Glutamatergic neuron (in vitro differentiated cells): ENCODE results near the gene DNAI4. TPM values are rescaled to one million over a fixed set of nuclear protein-coding genes. Genes with fewer than 3 reads are reported as not detected.

ENCODE experiments used
- DNase-seq: peaks from one replicate; pipeline ENCODE4 v3.0.0; 2022
- H3K27ac Mint-ChIP-seq: one replicate; pipeline ENCODE4 v1.8.0; 2020; ENCODE audit warnings: mild to moderate bottlenecking, mixed read lengths, inconsistent platforms; ENCODE audit not compliant: unreplicated experiment
- H3K27me3 Mint-ChIP-seq: one replicate; pipeline ENCODE4 v1.8.0; 2020; ENCODE audit warnings: mild to moderate bottlenecking, moderate library complexity, mixed read lengths, inconsistent platforms; ENCODE audit not compliant: unreplicated experiment
- H3K36me3 Mint-ChIP-seq: one replicate; pipeline ENCODE4 v1.8.0; 2020; ENCODE audit warnings: mild to moderate bottlenecking, mixed read lengths, inconsistent platforms; ENCODE audit not compliant: unreplicated experiment
- H3K4me1 Mint-ChIP-seq: one replicate; pipeline ENCODE4 v1.8.0; 2020; ENCODE audit warnings: mild to moderate bottlenecking, low read depth, mixed read lengths, inconsistent platforms; ENCODE audit not compliant: unreplicated experiment
- H3K4me3 Mint-ChIP-seq: one replicate; pipeline ENCODE4 v1.8.0; 2020; ENCODE audit warnings: mild to moderate bottlenecking, mixed read lengths, inconsistent platforms; ENCODE audit not compliant: unreplicated experiment
- H3K9me3 Mint-ChIP-seq: one replicate; pipeline ENCODE4 v1.8.0; 2020; ENCODE audit warnings: mild to moderate bottlenecking, moderate library complexity, mixed read lengths, inconsistent platforms; ENCODE audit not compliant: unreplicated experiment
- total RNA-seq: library from RNA; stranded (reverse); fragmentation: NEBNext Ultra II Directional; extraction: Animal tissue kit (Norgen Biotek cat#: 25700); gene quantifications from one replicate; pipeline ENCODE4 v1.2.1, GENCODE V29; 2021; ENCODE audit not compliant: unreplicated experiment
- TF ChIP-seq, protein P1 (sequence below): fragments of 200-600 bp; sonication (generic); IDR thresholded peaks from one replicate; pipeline ENCODE4 v1.5.0; 2021; ENCODE audit not compliant: partially characterized antibody, unreplicated experiment

The DNAI4 gene
- total RNA-seq, 1 donor from 2014 or later: 0.78 TPM

DNA sequence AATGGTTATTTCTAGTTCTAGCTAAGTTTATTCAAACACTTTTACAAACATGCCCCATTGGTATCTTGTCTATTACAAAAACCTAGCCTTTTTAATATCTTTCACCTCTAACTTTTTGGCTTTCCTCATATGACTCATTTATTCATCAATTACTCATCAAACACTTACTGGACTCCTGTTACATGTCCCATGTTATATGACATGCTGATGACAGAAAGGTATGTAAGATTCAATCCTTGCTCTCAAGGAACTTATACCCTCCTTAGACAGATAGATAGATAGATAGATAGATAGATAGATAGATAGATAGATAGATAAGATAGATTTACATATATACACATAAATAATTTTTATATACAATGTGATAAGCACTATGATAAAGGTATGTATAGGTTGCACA lies 89.7 kb downstream of the DNAI4 start:
- Mint-ChIP-seq H3K36me3 (no peaks in the 10 kb centered on the region), H3K9me3 (no peaks in the 10 kb centered on the region), H3K4me3 (no peak overlapping the region), H3K27me3 (no peaks in the 10 kb centered on the region), H3K4me1 (no peaks in the 10 kb centered on the region), H3K27ac (no peak overlapping the region)
- DNase-seq: no peak
- TF ChIP-seq, protein P1, sequence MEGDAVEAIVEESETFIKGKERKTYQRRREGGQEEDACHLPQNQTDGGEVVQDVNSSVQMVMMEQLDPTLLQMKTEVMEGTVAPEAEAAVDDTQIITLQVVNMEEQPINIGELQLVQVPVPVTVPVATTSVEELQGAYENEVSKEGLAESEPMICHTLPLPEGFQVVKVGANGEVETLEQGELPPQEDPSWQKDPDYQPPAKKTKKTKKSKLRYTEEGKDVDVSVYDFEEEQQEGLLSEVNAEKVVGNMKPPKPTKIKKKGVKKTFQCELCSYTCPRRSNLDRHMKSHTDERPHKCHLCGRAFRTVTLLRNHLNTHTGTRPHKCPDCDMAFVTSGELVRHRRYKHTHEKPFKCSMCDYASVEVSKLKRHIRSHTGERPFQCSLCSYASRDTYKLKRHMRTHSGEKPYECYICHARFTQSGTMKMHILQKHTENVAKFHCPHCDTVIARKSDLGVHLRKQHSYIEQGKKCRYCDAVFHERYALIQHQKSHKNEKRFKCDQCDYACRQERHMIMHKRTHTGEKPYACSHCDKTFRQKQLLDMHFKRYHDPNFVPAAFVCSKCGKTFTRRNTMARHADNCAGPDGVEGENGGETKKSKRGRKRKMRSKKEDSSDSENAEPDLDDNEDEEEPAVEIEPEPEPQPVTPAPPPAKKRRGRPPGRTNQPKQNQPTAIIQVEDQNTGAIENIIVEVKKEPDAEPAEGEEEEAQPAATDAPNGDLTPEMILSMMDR: no peak

DNA sequence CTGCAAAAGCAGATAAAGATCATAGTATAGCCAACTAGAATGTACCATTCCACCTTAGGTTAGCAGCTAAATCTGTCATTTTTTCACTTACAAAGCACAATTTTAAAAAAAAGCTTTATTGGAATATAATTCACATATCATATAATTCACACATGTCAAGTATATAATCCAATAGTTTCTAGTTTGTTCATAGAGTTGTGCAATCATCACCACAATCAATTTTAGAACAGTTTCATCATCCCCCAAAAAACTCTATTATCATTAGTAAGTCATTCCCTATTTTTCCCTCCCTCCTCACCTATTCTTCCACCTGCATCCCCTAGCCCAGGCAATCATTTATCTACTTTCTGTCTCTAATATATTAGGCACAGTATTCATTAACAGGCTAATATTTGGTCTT lies 91.5 kb downstream of the DNAI4 start:
- DNase-seq: no peak
- Mint-ChIP-seq H3K27me3 (no peaks in the 10 kb centered on the region), H3K4me3 (no peak overlapping the region), H3K4me1 (no peaks in the 10 kb centered on the region), H3K27ac (no peak overlapping the region), H3K36me3 (no peaks in the 10 kb centered on the region), H3K9me3 (no peaks in the 10 kb centered on the region)
- TF ChIP-seq, protein P1: no peak

DNA sequence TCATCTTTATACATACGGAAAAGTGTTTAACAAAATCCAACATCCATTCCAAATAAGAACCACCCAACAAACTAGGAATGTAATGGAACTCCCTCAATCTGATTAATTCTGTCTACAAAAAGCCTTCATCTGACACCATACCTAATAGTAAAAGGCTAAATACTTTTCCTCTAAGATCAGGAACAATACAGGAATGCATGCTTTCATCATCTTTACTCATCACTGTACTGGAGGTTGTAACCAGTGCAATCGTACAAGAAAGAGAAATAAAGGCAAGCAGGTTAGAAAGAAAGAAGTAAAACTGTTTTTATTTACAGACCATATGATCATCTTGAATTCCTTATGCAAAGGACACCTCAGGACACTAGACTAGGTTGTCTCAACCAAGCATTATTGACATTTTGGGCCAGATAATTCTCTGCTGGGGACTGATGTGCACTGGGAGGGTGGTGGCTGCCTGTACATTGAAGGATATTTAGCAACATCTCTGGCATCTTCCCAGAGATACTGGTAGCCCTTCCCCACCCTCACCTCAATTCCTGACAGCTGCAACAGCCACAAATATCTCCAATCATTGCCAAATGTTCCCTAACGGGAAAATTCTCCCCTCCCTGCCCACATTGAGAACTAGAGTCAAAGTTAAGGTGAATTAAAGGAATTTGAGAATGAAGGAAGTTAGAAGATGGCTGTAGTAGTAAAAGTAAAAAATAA lies 93.0 kb downstream of the DNAI4 start:
- Mint-ChIP-seq H3K27me3 (no peaks in the 10 kb centered on the region), H3K36me3 (no peaks in the 10 kb centered on the region), H3K9me3 (no peaks in the 10 kb centered on the region), H3K4me3 (no peak overlapping the region), H3K4me1 (no peaks in the 10 kb centered on the region), H3K27ac (no peak overlapping the region)
- TF ChIP-seq, protein P1: no peak
- DNase-seq: no peak

DNA sequence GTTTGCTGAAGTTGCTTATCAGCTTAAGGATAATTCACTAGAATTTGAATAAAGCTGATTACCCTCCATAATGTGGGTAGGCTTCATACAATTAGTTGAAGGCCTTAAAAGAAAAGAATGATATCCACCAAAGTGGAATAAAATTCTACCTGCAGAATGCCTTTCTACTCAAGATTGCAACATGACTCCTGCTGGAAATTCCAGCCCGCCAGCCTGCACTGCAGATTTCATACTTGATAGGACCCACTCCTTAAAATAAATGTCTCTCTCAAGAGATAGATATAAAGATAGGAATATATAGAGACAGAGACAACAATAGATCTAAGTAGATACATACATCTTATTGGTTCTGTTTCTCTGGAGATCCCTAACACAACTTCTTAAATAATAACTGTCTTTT lies 99.9 kb downstream of the DNAI4 start:
- H3K4me3 Mint-ChIP-seq: no peak overlapping the region
- H3K36me3 Mint-ChIP-seq: no peaks in the 10 kb centered on the region
- DNase-seq: no peak
- H3K27ac Mint-ChIP-seq: no peak overlapping the region
- H3K4me1 Mint-ChIP-seq: no peaks in the 10 kb centered on the region
- H3K27me3 Mint-ChIP-seq: no peaks in the 10 kb centered on the region
- TF ChIP-seq, protein P1: no peak
- no peaks in the 10 kb centered on the region for H3K9me3 Mint-ChIP-seq

DNA sequence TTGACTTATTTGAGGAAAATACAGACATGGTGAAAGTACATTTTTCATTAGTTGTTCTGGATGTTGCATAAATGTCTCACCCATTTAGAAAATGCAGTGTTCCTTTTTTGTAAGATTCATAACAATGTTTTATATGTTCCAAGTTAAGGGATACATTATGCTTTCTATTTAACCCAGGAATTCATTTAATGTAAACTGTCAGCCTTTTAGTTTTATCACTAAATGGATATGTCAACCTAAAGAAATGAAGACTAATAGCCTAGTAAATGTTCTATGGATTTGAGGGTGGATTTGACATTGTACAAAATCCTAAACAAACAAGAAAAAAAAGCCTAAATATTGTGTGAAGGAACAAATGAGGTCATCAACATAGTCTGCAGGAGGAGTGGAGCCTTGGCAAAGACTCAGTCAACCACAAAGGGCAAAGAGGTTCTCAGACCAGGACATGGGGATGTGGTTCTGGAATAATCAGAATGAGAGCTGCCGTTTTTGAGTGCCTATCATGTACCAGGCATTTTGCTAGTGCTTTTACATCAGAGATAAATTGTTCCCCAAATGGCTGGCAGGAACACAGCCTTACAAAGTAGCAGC lies 114.8 kb downstream of the DNAI4 start:
- no peaks in the 10 kb centered on the region for H3K4me1 Mint-ChIP-seq
- H3K4me3 Mint-ChIP-seq: no peak overlapping the region
- peaks cover 2% of the 10 kb centered on the region for H3K27me3 Mint-ChIP-seq
- no peaks in the 10 kb centered on the region for H3K36me3 Mint-ChIP-seq
- no peaks in the 10 kb centered on the region for H3K9me3 Mint-ChIP-seq
- DNase-seq: no peak
- H3K27ac Mint-ChIP-seq: no peak overlapping the region
- TF ChIP-seq, protein P1: no peak
